ENCODE results near the gene ICAM2.

The ICAM2 gene

DNA sequence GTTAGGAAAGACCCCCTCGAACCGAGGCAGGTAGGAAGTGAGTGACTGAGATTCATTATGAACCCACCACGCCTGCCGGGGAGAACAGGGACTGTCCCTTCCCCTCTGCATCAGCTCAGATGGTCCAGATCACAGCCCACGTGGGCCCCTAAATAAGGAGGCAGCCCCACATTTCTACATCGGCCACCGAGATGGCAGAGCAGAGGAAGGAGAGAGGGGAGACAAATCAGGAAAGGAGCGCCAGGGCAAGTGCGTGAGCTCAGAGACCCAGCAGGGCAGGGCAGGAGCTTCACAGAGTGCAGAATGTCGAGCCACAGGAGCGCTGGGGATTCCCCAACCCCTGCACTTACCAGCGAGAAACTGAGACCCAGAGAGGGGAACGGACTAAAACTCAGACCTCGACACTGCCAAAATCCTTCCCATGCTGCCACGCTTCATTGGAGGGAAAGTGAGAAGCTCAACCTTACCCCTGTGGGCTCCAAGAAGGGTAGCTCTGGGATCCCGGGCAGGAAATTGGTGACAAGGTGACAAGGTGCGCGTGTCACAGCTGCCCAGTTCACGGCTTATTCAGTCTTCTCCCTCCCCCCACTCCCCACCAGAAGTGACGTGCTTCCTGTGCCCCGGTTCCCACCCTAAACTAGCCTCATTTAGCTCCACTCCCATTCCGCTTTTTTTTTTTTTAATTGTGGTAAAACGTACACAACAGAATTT is at the start of gene ICAM2:
Gene ICAM2, minus strand, starts transcription at position 578 of the 711 bp plus-strand sequence. CDS start 13,942 bp downstream, outside the sequence.
- DNase-seq, result peak; percentile 76

DNA sequence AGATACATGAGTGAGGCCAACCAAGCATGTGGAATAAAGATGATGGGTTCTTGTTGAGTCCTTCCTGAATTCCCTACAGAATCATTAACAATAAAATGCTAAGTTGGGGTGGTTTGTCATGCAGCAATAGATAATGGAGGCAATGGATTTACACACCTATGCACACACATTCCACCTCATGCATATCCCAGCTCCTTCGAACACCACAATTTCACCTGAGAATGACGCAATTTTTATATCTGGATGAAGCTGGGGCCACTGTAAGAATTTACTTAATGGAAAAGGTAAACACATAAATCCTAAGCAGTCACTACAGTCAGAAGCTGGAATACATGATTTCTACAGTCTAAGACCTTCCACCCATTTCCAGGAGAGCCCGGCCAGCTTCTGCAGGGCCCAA is 49.8 kb upstream of the ICAM2 start:
- DNase-seq, result no peak

DNA sequence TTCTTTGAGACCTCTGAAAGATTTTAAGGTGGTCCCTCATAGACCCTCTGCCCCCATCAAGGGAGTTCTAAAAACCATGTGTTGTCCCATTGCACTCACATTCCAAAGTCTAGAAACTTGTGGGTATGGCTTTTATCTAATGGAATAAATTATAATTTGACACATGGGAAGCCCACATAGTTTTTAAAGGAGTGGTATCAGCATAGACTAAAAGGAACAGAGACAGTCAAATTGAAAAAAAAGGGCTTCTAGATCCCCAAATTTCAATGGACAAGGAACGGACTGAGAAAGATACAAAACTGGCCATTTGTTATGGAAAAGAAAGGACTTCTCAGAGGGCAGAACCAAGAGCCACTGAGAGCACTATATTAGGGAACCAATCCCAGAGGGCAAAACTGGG is 48.7 kb upstream of the ICAM2 start:
- DNase-seq, result no peak

DNA sequence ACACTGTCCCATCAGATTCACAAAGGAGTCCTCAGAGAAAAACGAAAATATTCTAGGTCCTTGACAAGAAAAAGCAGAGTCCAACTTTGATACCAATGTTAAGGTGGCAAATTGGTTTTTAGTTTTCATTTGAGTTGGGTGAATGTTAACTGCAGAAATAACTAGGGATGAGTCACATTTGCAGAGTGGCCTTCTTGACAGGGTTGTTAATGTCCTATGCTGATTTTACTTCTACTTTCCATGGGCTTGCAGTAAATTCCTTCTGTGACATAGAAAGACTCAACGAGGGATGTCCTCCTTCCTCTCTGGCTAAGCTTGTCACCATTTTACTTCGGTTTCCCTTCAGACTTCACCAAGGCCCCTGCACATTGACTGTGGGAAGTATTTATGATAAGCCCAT is 47.2 kb upstream of the ICAM2 start:
- DNase-seq, result no peak

DNA sequence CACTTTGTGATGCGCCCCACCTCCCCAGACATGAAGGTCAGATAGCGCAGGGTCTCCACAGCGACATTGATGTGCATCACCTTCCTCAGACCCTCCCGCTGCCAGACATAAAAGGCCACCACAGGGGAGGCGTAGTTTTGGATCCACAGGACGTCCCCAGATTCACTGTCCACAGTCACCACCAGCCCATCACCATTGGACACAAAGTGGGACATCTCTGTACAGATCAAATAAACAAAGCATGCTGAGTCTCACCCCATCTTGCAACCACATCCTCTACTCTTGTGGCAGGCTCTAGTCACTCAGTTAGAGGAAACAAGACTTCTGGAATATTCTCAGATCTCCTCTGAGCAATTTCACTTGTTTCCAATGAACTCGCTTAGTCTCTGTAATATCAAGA is 46.3 kb upstream of the ICAM2 start:
- no peak for DNase-seq

DNA sequence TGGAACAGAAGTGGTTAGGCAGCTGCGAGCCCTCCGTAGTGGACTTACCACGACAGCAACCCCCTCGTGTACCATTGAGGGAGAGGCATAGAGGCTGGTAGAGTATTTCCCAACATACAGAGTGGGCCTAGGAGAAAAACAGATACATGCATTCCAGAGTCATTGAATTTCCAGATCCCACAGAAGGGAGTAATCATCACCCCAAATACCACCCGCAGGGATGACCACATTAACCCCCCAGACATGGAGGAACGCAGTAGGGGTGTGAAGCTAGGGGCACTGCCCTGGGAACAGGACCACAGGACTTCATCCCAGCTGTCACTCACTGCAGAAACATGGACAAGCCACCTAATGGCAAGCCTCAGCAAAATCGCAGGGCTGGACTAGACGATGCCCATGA is 44.7 kb upstream of the ICAM2 start:
- DNase-seq, result no peak

DNA sequence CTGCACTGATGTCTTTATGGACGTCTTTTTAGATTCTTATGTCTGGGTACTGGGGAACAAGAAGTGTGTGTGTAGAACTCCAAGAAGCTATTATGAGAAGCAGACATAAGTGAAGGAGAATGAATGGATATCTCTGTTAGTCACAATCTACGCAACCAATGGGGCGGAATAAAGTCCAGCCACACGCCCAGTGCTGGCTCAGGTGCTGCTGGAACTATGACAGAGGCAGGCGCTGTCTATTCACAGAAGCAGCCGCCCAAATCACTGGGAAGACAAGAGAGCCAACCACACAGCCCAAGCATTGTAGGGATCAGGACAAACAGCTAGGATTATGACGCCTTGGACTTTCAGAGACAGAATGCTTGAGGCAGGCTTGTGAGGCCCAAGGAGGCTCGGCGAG is 43.9 kb upstream of the ICAM2 start:
- DNase-seq, result no peak

DNA sequence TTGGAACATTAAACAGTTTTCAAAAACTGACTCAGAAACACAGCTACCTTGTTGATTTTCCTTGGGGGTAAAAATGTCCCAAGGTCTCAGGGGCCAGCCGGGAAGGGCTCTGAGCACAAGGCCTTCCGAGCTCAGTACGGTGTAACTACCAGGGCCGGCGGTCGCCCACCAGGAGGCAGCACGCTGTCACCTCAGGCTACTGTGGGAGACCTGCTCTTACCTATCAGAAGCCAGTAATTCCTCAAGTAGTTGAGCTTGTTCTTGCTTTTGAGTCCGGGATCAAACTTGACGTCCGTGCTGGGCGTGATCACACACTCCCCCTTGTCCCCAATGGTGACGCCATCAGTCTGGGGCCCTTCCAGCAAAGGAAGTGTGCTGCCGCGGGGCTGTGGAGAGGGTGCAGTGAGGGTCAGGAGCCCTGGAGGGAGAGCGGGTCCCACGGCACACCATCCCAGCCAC is 43.4 kb upstream of the ICAM2 start:
- peak; percentile 64 for DNase-seq

DNA sequence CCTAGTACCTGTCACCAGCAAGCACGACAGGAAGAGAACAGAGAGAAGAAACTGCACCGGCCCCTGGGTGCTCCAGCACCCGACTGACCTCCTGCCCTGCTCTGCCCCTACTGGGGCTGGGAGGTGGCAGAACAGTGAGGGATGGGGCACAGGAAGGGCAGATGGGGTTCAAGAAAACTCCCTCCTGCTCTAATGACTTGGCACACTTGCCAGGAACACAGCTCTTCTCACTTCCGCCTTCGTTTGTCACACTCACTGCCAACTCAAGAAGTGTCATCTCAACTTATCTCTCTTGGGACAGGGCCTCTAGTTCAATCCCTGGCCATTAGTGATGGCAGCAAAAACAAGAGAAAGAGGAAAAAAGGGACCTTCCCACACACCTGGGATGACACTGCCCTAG is 42.7 kb upstream of the ICAM2 start:
- no peak for DNase-seq

DNA sequence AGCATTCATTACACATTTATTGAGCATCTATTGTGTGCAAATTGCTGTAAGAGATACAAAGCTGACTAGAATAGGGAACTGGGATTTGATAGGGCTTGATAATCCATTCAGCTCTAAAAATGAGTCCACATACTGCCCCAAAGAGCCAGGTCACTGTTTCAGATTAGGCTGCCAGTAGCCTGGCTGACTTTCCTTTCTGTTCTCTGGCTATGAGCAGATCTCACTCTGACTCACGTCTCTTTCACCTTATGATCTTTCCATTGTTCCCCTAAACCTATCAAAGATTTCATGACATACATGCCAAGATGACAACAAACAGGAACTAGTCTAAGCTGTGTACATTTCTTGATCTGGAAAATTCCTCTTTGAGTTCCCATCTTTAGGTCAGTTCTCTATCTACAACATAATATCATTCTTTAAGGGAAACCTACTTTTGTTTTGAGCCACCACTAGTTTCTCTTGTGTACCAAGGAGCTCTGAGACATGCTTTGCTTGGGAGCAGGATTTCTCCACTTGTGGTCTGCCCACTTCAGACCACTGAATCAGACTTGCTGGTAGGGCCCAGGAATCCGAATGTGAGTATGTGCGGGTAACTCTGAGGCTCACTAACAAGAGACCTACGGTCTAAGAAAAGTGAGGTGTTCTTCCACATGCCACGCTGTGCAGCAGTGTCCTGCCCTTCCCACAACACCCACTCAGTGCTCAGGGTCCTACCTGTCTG is 40.9 kb upstream of the ICAM2 start:
- no peak for DNase-seq

DNA sequence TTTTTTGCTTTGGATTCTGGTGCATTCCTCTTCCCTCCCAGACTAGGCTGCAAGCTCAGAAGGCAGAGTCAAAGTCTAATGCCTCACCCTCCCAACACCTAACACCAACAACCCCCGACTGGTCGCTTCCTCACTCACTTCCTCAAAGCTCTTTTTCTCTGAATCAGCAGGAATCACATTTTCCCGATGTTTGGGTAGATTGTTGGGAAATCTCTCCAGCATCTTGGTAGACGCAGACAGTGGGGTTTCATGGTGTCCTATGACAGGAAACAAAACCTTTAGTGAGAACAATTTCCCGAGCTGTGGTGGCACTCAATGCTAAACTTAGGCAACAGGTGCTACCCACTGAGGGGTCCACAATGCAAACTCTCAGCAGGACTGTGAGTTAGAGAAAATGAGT is 39.9 kb upstream of the ICAM2 start:
- DNase-seq, result no peak

DNA sequence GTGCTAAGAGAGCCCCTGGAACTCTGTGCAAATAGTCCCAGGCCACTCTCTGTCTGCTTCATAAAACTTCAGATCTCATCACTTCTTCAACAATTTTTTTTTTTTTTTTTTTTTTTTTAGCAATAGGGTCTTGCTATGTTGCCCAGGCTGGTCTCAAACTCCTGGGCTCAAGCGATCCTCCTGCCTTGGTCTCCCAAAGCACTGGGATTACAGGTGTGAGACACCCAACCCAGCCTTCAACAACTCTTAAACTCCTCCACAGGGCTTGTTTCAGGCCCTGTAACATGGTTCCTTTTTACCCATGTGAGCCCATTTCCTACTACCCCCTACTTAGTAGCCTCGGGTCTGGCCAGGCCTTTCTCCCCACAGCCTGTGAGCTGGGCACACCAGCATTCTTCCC is 39.3 kb upstream of the ICAM2 start:
- no peak for DNase-seq

DNA sequence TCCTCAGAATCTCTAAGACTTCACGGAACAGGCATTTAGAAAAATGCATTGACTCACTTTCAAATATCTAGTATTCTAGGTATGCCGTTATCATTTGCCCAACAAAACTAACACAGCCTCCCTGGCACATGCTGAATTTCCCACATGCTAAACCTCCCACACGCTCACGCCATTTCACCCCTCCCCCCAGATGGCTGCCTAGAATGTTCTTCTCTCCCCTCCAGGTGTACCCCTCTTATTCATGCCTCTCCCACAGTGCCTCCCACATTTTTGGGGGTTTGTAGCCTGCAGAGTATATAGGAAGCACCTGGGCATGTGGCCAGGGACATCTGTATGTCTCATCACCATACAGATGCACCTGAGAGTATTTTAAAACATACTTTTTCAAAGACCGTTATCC is 38.2 kb upstream of the ICAM2 start:
- no peak for DNase-seq

DNA sequence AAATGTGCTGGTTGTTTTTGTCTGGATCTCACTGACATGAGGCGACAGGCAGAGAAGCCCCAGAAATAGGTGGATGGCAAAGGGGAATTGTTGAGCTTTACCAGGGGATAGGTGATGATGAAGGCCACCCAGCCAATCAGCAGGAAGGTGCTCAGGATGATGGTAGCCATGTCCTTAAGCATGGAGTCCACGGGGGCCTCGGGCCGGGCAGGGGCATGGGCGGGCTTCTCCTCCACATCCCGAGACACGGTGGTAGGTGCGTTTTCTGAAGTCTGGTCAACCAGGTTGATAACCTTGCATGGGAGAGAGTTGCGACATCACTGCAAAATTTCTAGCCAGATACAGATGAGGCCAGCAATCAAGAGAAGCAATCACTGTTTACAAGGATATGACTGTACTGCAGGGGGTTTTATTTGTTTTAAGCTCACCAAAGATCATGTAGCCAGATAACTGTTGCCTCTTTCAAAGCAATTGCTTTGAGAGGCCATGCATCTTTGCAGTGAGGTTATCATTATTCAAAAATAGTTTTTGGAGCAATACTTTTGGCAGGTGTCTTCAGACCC is 37.3 kb upstream of the ICAM2 start:
- no peak for DNase-seq

DNA sequence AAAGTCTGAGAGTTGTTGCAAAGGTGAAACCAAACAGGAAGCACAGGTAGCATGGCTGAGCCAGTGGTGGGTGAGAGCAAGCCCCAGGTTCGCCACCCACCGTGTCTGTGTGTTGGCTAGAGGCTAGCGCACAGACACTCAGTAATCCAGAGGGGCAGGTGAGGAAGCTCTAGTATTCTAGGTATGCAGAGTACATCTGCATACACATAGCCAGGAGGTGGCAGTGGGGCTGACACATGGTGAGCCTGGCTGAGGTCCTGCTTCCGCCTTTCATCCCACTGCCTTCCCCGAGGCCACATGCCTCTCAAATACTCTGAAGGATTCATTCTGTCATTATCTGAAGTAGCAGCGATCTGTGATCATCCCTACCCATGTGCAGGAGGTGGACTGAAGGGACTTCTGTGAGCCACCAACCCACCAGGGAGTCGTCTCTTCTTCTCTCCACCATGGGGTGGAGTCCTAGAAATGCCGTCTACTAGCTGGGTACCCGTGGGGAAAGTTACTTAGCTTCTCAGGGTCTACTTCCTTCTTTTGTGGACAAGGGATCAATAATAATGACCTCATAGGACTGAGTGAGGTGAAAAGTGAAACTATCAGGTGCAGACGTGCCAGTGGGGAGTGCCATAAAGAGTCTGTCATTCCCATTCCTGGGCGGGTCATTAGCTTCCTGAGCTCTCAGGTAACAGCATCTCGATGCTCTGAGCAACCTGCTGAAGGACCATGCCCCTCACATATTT is 36.0 kb upstream of the ICAM2 start:
- no peak for DNase-seq

DNA sequence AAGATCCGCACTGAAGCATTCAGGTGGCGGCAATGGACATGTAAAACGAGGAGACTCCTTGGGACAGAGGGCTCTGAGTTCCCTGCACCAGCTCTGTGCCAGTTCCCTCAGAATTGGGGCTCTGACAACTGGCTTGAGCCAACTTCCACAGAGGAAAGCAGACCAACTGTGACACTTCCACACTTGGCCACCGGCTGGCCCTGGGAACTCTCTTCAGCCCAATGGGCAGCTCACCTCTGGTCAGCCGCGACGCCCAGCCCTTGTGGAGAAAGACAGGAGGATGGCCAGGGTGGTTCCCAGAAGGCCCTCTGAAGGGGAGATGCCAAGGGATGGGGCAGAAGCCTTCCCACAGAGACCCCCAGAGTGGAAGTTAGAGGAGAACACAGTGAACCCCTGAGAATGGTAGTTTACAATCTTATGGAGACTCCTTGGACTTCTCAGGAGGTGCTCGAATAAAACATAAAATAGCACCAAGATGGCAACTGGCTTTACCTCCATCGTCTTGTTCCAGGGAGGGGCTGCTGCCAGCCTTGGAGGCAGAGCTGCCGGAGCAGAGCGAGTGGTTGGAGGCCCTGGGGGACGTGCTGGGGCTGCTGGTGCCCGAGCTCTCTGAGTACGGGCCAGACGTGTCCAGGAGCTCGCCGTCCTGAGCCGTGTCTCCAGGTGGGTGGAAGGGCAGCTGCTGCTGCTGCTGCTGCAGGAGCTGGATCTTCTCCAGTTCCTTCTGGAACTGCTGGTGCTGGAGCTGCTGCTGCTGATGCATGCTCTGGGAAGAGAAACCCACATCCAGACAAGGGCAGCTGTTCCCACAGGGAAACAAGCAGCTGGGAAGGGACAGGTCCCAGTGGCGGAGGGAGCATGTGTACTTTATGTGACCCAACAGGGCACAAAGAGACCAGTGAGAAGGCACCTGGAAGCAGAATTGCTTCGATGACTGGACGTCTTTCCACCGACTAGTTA is 35.0 kb upstream of the ICAM2 start:
- DNase-seq, result no peak

DNA sequence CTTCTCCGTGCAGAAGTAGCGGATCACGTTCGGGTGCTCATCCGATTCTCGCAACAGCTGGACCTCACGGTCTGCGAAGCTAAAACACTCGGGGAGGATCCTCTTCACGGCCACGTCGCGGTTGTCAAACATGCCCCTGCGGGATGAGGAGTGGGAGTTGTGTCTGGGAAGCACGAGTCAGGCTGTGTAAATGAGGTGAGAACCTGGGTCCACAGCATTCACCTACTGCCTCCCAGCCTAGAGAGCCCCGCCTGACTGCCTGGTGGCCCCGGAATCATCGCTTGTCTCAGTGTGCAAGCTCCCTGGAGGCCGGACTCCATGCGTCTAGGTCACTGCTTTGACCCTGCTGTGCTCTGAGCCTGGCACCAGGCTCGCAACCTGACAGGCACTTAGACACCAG is 33.9 kb upstream of the ICAM2 start:
- no peak for DNase-seq

DNA sequence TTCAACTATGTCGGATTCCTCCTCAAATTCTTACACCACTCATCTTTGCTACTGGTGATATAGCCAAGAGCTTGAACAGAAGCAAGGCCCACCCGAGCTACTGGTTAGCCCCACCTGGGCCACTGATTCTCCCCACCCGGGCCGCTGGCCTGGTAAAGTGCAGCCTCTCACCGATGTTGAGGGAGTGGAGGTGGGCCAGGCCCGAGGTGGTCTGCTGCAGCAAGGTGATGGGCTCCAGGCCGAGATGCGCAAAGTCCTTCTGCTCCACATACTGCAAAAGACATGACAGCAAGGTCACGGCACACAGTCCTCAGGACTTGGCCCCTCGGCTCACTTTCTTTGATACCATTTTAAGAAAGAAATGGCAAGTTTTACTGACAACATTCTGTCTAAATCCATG is 32.7 kb upstream of the ICAM2 start:
- no peak for DNase-seq

DNA sequence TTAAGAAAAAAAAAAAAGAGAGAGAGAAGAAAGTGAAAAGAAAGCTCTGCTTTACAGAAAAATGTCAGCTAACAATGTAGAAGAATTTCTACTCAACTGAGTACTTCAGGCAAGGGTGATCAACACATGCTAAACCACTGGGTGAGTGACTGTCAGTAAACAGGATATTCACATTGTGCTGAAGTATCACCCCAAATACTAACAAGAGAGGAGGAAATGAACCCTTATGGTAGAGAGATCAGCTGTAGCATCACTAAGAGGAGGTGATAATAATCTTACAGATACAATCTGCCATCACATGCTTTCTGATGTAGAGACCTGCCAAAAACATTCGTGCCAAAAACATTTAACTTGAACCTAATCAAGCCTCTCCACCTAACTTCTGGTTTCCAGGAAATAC is 30.7 kb upstream of the ICAM2 start:
- DNase-seq, result no peak

DNA sequence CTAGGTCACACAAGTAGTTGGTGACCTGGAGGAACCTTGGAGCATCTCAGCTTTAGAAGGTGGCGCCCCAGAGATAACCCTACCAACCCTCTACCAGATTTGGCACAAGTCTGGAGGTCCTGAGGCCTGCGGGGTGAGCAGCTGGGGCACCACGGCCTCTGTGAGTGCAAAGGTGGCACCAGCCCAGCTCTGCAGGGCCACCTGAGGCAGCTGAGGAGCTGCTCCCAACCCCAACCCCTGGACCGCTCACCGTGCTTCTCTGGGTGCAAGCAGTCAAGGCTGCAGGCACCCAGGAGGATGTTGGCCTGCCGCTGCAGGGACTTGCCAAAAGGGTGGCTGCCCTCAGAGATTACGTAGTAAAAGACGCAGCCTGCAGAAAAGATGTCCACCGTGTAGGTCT is 28.4 kb upstream of the ICAM2 start:
- DNase-seq, result no peak

DNA sequence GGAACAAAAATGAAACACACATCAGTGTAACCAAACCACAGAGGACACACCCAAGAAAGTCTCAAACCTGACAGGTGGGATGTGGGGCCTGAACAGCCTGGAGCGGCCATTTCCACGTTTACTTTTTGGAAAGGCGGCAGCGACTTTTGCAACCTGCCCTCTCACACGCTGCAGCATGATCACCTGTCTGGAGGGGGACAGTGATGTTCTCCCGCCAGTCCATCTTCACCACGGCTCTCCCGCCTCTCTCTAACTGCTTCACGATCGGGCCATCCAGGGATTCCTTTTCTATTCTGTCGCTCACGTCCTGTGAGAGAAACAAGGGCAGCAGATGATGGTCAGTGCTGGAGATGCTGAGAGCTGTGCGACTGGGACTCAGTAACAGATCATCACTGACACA is 24.7 kb upstream of the ICAM2 start:
- DNase-seq, result no peak

DNA sequence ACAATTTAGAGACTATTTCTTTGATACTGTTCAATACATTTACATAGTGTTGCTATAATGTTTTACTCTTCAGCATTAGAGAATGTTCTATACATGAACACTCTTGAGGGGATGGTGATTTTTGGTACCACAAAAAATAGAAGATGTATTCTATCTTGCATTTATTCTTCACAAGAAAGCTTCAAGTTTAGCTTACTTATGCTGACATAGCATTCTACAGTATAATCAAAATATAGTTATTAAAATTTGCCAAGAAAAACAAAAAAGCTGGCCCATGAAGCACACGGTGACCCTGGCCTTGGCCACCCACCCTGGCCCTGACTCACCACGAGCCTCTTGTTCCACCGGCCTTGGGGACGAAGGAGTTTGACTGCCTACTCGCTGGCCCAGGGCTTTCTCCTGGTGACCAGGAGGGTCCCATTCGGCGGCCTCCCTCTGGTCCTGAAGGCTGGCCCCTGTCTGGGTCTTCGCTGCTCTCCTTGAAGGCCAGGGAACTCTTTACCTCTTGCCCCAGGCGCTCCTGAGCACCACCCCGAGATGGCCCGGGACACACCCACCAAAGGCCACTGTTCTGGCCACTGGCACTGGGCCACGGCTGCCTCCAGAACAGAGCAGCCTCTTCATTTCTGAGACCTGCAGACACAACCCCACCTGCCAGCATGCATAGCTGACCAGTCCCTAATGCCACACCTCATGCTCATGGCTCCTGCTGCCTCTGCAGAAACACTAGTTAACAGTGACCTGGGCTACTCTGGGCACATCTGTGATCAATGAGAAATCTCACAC is 22.5 kb upstream of the ICAM2 start:
- no peak for DNase-seq
